ENCODE results near the gene ATP10A.

GRCh38 chr15:25713736-25714537 is 149.2 kb downstream of the ATP10A start:
- no peak for TF ChIP-seq CTCF (IDR thresholded peaks at IDR 0.05)
- no peak for TF ChIP-seq POLR2AphosphoS5 (IDR thresholded peaks at IDR 0.05)
- no peak for TF ChIP-seq POLR2A (IDR thresholded peaks at IDR 0.05)
- no peak for TF ChIP-seq EP300 (IDR thresholded peaks at IDR 0.05)

Data from stomach (tissue), 4 donors.